HL-60 (cell line): Measurements from ENCODE around the gene PON1.

Experiments
- DNase-seq, 2 experiments: peaks; one replicate each; pipeline ENCODE4 v3.0.0-alpha.2; 2010 to 2020; ENCODE audit warnings: low read depth in 1 of 2, low spot score in 1 of 2
- H3K27ac ChIP-seq: fragments of 250-450 bp; sonication (Bioruptor Pico); replicated peaks from 2 replicates; pipeline ENCODE4 v1.5.1; 2020; ENCODE audit warnings: mild to moderate bottlenecking, moderate library complexity
- H3K27me3 ChIP-seq: fragments of 250-450 bp; sonication (Bioruptor Pico); 2 replicates; pipeline ENCODE4 v1.5.1; 2021; ENCODE audit warnings: mild to moderate bottlenecking, moderate library complexity; ENCODE audit not compliant: insufficient read depth, poor library complexity, severe bottlenecking
- H3K4me3 ChIP-seq: replicated peaks from 2 replicates; pipeline ENCODE4 v1.5.1; 2011; ENCODE audit warnings: mild to moderate bottlenecking, control low read depth, low read length; ENCODE audit not compliant: insufficient read depth
- CTCF ChIP-seq: IDR thresholded peaks from one replicate; pipeline ENCODE4 v1.5.1; 2011; ENCODE audit warnings: low read length, control low read depth, inconsistent platforms; ENCODE audit not compliant: insufficient read depth
- GABPA ChIP-seq: IDR thresholded peaks from 2 replicates; pipeline ENCODE4 v1.6.1; 2012; ENCODE audit warnings: low read depth
- POLR2AphosphoS5 ChIP-seq: IDR thresholded peaks from 2 replicates; pipeline ENCODE4 v1.6.1; 2012; ENCODE audit warnings: low read depth
- REST ChIP-seq: IDR thresholded peaks from 2 replicates; pipeline ENCODE4 v1.6.1; 2012; ENCODE audit warnings: low read depth; ENCODE audit not compliant: insufficient replicate concordance
- SPI1 ChIP-seq: IDR thresholded peaks from 2 replicates; pipeline ENCODE4 v1.6.1; 2012; ENCODE audit warnings: low read depth, mild to moderate bottlenecking, borderline replicate concordance

Gene PON1

GRCh38 chr7:95295397-95295796 is 28.9 kb downstream of the PON1 start:
- Histone ChIP-seq H3K4me3 (no peak overlapping the region), H3K27me3 (no peaks in the 10 kb centered on the region), H3K27ac (no peak overlapping the region)
- TF ChIP-seq SPI1, result no peak
- no peak for TF ChIP-seq REST
- no peak for DNase-seq

DNA sequence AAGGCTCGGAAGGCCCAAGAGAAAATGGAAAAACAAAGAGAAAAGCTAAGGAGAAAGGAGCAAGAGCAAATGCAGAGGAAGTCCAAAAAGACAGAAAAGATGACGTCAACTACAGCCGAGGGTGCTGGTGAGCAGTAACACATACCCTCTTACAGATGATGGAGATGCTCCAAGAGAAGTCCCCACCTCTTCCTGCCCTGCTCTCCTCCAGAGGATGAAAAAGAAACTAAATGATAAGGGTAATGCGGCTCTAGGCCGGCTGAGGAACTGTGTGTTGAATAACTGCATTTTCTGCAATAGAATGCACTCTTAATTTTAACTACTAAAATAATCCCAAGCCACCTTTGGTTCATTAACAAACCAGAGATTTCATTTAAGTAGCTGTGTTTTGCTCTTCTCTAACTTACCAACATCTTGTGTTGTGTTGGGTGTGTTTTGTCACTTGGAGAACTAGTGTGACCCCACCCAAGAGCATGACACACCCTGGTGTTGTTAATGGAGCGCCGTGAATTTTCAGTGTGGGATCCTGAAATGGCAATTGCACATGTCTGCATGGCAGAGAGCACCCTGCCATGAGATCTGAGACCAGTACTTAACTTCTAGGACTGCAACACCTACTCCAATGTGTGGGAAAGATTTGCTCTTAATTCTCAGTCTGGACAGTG is 34.0 kb downstream of the PON1 start:
- H3K27ac ChIP-seq, result no peak overlapping the region
- no peak overlapping the region for H3K4me3 ChIP-seq
- no peak for TF ChIP-seq SPI1
- TF ChIP-seq REST, result no peak
- no peak for TF ChIP-seq GABPA
- no peak for TF ChIP-seq POLR2AphosphoS5
- TF ChIP-seq CTCF, result no peak
- DNase-seq, result no peak
- H3K27me3 ChIP-seq, result no peaks in the 10 kb centered on the region

- no peaks in the 10 kb centered on the region for H3K27me3 ChIP-seq
- no peak for DNase-seq
- TF ChIP-seq CTCF, result no peak
- no peak for TF ChIP-seq GABPA
- TF ChIP-seq POLR2AphosphoS5, result no peak
- TF ChIP-seq REST, result no peak
- TF ChIP-seq SPI1, result no peak
- no peak overlapping the region for H3K27ac ChIP-seq
- H3K4me3 ChIP-seq, result no peak overlapping the region
Measured at GRCh38 chr7:95286096-95286495, 38.2 kb downstream of the PON1 start.
